Measurements from ENCODE around the gene NAT10.

Gene NAT10

GRCh38 chr11:34149786-34150185 is 44.4 kb downstream of the NAT10 start:
- no peaks in the 10 kb centered on the region for H3K9me3 Mint-ChIP-seq
- H3K4me1 Mint-ChIP-seq (ENCODE audit: low read depth): peaks cover 5% of the 10 kb centered on the region
- H3K36me3 Mint-ChIP-seq (ENCODE audit: low read depth): peaks cover 95% of the 10 kb centered on the region
- no peak for DNase-seq
- no peak overlapping the region for H3K27ac Mint-ChIP-seq
- no peaks in the 10 kb centered on the region for H3K27me3 Mint-ChIP-seq
- H3K4me3 Mint-ChIP-seq: no peak overlapping the region

- no peaks in the 10 kb centered on the region for H3K9me3 Mint-ChIP-seq
- no peaks in the 10 kb centered on the region for H3K27me3 Mint-ChIP-seq
- H3K36me3 Mint-ChIP-seq (ENCODE audit: low read depth): peaks cover 95% of the 10 kb centered on the region
- H3K27ac Mint-ChIP-seq: no peak overlapping the region
- no peak overlapping the region for H3K4me3 Mint-ChIP-seq
- peaks cover 5% of the 10 kb centered on the region for H3K4me1 Mint-ChIP-seq (ENCODE audit: low read depth)
- no peak for DNase-seq
These were observed 45.2 kb downstream of the NAT10 start for GRCh38 chr11:34150494-34151151.

DNA sequence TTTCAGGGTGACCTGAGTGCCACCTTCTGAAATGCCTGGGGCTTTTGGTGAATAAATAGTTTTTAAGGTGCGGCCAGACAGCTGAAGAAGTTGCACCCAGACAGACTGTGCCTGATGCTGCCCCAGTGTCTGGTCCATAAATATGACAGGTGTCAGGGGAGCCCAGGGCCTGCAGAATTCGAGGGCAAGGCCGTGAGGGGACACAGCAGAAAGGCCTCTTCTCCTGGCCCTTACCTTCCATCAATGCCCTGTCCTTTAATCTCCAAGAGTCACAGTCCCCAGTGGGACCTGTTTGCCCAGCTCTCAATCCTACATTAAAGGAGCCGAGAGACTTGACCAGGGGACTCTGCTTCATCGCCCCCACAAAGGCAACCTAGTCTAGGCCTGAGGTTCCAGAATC is 45.7 kb downstream of the NAT10 start:
- Mint-ChIP-seq H3K27me3 (no peaks in the 10 kb centered on the region), H3K4me3 (no peak overlapping the region), H3K27ac (peak overlapping the region; percentile 47), H3K4me1 (ENCODE audit: low read depth) (peaks cover 5% of the 10 kb centered on the region), H3K9me3 (no peaks in the 10 kb centered on the region), H3K36me3 (ENCODE audit: low read depth) (peaks cover 95% of the 10 kb centered on the region)
- DNase-seq: no peak

GRCh38 chr11:34151916-34152845 is 46.8 kb downstream of the NAT10 start:
- Mint-ChIP-seq H3K36me3 (ENCODE audit: low read depth) (peaks cover 91% of the 10 kb centered on the region), H3K27me3 (no peaks in the 10 kb centered on the region), H3K9me3 (no peaks in the 10 kb centered on the region), H3K4me1 (ENCODE audit: low read depth) (peaks cover 5% of the 10 kb centered on the region), H3K4me3 (no peak overlapping the region), H3K27ac (peak overlapping the region; percentile 27)
- DNase-seq: no peak

DNA sequence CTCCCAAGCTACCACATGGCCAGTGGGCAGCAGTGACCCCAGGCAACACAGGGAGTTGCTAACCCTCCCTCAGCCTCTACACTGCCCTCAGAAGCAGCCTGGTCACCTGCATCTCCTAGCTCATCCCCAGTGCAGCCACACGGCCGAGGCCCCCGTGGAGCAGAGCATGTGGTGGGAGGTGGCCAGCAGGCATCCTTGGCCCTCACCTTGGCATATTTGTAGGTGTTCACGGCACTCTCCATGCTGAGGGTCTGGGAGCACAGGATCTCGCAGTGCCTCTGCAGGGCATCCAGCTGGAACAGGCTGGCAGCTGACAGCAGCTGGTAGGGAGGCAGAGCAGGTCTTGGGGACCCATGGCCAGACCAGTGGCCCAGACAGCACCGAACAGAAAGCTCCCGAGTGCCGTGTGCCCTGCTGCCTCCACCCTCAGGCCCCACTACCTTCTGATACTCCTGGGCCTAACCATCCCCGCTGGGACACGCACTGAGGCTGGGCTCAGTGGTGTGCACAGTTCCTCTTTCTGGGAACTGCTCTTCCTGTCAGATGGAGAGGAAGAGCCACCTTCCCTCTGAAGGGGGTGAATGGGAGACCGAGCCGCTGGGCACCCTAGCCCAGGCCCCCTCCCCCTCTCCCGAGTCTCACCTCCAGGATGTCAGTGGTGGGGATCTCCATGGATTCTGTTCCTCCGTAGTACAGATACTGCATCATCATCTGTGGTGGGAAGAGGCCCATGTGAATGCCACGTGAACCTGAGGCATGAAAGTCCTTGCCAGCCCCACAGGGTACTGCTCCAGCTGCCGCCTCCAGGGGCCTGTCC is 48.8 kb downstream of the NAT10 start:
- H3K36me3 Mint-ChIP-seq (ENCODE audit: low read depth): peaks cover 83% of the 10 kb centered on the region
- H3K27me3 Mint-ChIP-seq: no peaks in the 10 kb centered on the region
- no peak for DNase-seq
- H3K27ac Mint-ChIP-seq: peak overlapping the region; percentile 29
- H3K4me3 Mint-ChIP-seq: no peak overlapping the region
- peaks cover 19% of the 10 kb centered on the region for H3K4me1 Mint-ChIP-seq (ENCODE audit: low read depth)
- H3K9me3 Mint-ChIP-seq: no peaks in the 10 kb centered on the region

GRCh38 chr11:34155057-34155756 is 49.8 kb downstream of the NAT10 start:
- no peak for DNase-seq
- H3K9me3 Mint-ChIP-seq: no peaks in the 10 kb centered on the region
- H3K27ac Mint-ChIP-seq: no peak overlapping the region
- H3K27me3 Mint-ChIP-seq: no peaks in the 10 kb centered on the region
- H3K4me3 Mint-ChIP-seq: no peak overlapping the region
- peaks cover 83% of the 10 kb centered on the region for H3K36me3 Mint-ChIP-seq (ENCODE audit: low read depth)
- H3K4me1 Mint-ChIP-seq (ENCODE audit: low read depth): peaks cover 28% of the 10 kb centered on the region

- Mint-ChIP-seq H3K27me3 (no peaks in the 10 kb centered on the region), H3K27ac (no peak overlapping the region), H3K4me1 (ENCODE audit: low read depth) (peaks cover 29% of the 10 kb centered on the region), H3K36me3 (ENCODE audit: low read depth) (peaks cover 79% of the 10 kb centered on the region), H3K9me3 (no peaks in the 10 kb centered on the region), H3K4me3 (no peak overlapping the region)
- no peak for DNase-seq
These were observed 50.3 kb downstream of the NAT10 start for GRCh38 chr11:34155757-34156062.

DNA sequence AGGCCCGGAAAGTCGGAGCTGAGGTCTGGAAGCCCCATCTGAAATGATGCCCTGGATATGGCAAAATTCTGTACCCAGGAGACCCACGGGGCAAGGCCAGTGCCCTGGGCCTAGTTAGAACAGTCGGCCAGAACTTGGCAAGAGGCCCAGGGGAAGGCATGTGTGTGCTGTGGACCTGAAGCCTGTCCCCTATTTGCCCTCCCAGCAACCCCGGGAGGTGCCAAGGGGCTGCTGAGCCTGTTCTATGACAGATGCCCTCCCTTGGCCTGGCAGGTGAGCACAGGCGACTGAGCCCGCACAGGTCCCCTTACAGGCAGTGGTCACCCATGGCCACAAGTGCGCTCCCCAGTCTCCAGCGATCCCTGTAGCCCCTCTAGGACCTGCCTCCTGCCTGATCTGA is 51.7 kb downstream of the NAT10 start:
- Mint-ChIP-seq H3K4me1 (ENCODE audit: low read depth) (peaks cover 39% of the 10 kb centered on the region), H3K9me3 (no peaks in the 10 kb centered on the region), H3K27me3 (no peaks in the 10 kb centered on the region), H3K27ac (no peak overlapping the region), H3K4me3 (no peak overlapping the region), H3K36me3 (ENCODE audit: low read depth) (peaks cover 66% of the 10 kb centered on the region)
- DNase-seq: no peak

- peaks cover 51% of the 10 kb centered on the region for H3K36me3 Mint-ChIP-seq (ENCODE audit: low read depth)
These were observed 53.2 kb downstream of the NAT10 start for GRCh38 chr11:34158661-34159060.

DNA sequence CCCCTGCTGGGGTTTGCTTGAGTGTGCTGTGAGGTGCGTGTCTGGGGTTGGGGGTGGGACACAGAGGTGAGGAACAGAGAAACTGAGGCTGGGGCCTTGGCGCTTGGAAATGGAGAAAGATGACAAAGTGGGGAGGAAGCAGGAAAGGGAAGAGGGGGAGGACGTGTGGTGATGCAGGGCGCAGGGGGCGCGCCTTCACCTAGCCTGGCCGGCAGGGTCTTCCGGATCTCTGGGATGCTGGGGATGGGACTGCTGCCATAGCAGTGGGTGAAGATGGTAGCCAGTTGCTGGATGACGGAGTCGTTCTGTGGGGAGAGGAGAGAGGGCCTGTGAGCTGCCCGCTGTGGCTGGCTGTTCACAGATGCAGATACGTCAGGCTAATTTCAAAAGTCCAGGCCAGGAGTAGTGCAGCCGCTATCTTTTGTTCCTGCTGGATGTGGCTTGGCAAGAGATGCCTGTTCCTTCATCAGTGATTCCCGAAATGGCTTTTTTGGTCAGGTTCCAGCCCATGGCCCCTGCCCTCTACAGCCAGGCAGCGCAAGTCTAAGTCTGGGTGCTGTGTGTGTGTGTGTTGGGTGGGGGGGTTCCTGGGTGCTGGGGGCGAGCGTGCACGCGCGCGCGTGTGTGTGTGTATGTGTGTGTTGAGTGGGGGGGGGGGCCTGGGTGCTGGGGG is 54.8 kb downstream of the NAT10 start:
- Mint-ChIP-seq H3K4me3 (no peak overlapping the region), H3K9me3 (no peaks in the 10 kb centered on the region), H3K4me1 (ENCODE audit: low read depth) (peaks cover 35% of the 10 kb centered on the region), H3K27me3 (no peaks in the 10 kb centered on the region), H3K27ac (peak overlapping the region; percentile 56), H3K36me3 (ENCODE audit: low read depth) (peaks cover 38% of the 10 kb centered on the region)
- no peak for DNase-seq

More at GRCh38 chr11:34158661-34159060, 53.2 kb downstream of the NAT10 start:
- peak; percentile 46 for DNase-seq
- Mint-ChIP-seq H3K27ac (peak overlapping the region; percentile 37), H3K27me3 (no peaks in the 10 kb centered on the region), H3K4me1 (ENCODE audit: low read depth) (peaks cover 36% of the 10 kb centered on the region), H3K4me3 (no peak overlapping the region), H3K9me3 (no peaks in the 10 kb centered on the region)

DNA sequence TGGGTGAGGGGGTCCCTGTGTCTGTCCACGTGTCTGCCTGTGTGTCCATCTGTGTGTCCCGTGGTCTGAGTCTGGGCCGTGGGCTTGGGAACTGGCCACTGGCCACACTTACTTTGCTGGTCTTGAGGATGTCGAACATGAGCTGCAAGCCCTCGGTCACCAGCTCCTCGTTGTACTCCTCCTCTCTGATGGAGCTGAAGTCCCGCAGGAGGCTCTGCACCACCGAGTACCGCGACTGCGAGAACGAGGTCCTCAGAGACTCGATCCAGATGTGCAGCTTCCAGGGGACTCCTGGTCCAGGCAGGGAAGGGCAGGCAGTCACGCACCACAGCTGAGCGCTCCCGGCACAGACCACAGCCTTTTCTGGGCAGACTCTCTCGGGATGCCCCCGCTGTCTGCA is 55.4 kb downstream of the NAT10 start:
- peaks cover 35% of the 10 kb centered on the region for H3K4me1 Mint-ChIP-seq (ENCODE audit: low read depth)
- H3K36me3 Mint-ChIP-seq (ENCODE audit: low read depth): peaks cover 32% of the 10 kb centered on the region
- no peaks in the 10 kb centered on the region for H3K27me3 Mint-ChIP-seq
- no peak for DNase-seq
- H3K27ac Mint-ChIP-seq: no peak overlapping the region
- no peak overlapping the region for H3K4me3 Mint-ChIP-seq
- no peaks in the 10 kb centered on the region for H3K9me3 Mint-ChIP-seq

DNA sequence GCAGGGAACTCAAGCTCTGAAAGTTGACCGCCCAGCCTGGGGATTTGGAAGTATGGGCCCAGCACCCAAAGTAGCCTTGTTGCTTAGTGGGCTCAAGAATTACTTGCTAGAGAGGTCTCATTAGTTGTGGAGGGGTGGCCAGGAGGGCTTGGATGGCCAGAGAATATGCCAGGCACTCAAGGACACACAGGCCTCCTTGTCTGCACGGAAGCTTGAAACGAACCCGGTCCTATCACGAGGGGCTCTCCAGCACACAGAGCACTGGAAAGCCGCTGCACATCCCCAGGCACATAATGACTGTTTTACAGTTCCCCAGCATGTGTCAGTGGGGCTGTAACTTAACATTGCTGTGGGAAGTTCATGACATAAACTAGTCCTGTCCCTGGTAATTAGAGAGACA is 55.9 kb downstream of the NAT10 start:
- Mint-ChIP-seq H3K4me3 (no peak overlapping the region), H3K9me3 (no peaks in the 10 kb centered on the region), H3K4me1 (ENCODE audit: low read depth) (peaks cover 35% of the 10 kb centered on the region), H3K27me3 (no peaks in the 10 kb centered on the region), H3K27ac (peak overlapping the region; percentile 76), H3K36me3 (ENCODE audit: low read depth) (peaks cover 28% of the 10 kb centered on the region)
- DNase-seq: no peak

DNA sequence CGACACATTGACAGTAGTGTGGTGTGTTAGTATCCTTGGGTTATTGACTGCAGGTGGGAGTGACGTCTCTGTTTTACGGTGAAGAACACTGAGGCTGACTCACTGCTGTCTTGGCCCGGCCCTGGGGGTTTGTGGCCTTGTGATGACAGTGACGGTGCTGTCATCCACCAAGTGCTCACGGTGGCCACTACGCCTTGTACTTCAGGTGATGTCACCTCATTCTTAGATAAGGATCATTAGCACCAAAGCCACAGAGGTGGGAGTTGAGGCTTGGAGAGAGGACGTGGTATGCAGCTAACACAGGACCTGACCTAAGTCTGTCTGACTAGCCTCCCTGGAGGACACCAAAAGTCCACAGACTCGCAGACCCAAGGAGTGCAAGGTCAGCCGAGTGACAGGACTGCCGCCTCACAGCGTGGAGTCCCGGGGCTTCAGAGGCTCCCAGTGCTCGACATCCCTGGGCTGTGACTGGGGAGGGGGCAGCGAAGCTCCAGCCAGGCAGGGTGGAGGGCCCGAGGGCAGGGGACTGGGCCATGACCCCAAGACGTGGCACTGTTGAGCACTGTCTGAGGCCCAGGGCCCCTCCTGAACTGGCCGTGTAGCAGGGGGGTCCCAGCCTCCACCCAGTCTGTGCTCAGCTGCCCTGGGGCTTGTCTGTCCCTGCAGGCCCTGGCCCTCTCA is 56.5 kb downstream of the NAT10 start:
- Mint-ChIP-seq H3K9me3 (no peaks in the 10 kb centered on the region), H3K27me3 (no peaks in the 10 kb centered on the region), H3K4me1 (ENCODE audit: low read depth) (peaks cover 35% of the 10 kb centered on the region), H3K4me3 (no peak overlapping the region), H3K36me3 (ENCODE audit: low read depth) (peaks cover 25% of the 10 kb centered on the region), H3K27ac (peak overlapping the region; percentile 76)
- DNase-seq: no peak

All from activated T-cell treated with anti-CD3 and anti-CD28 coated beads, Interleukin-2, amount 50 U/mL, for 24 hours (primary cell).